Retinal pigment epithelial cell (primary cell): ENCODE measurements around the gene TGM1.

Source experiments
- DNase-seq: peaks from one replicate; pipeline ENCODE4 v3.0.0-alpha.2; 2010; ENCODE audit warnings: low read depth
- H3K4me3 ChIP-seq: 2 replicates; pipeline ENCODE4 v1.5.1; 2011; ENCODE audit warnings: mild to moderate bottlenecking, low read length, control low read depth, moderate library complexity
- CTCF ChIP-seq: conservative IDR thresholded peaks from 2 replicates; pipeline ENCODE4 v1.5.1; 2011; ENCODE audit warnings: low read depth, low read length, control low read depth, inconsistent platforms

The TGM1 gene

GRCh38 chr14:24263848-24264247 lies 871 bp upstream of the TGM1 start:
- DNase-seq, result no peak
- no peak overlapping the region for H3K4me3 ChIP-seq
- no peak for TF ChIP-seq CTCF

- no peak overlapping the region for H3K4me3 ChIP-seq
Measured at GRCh38 chr14:24261969-24262327, 1.0 kb downstream of the TGM1 start.

GRCh38 chr14:24261256-24261968 lies 1.6 kb downstream of the TGM1 start:
- no peak for TF ChIP-seq CTCF
- no peak overlapping the region for H3K4me3 ChIP-seq
- DNase-seq, result no peak

More at GRCh38 chr14:24261969-24262327, 1.0 kb downstream of the TGM1 start:
- no peak for DNase-seq
- no peak for TF ChIP-seq CTCF

- H3K4me3 ChIP-seq, result no peak overlapping the region
- no peak for DNase-seq
- no peak for TF ChIP-seq CTCF
Measured at GRCh38 chr14:24260780-24261157, 2.2 kb downstream of the TGM1 start.

GRCh38 chr14:24260026-24260779 lies 2.8 kb downstream of the TGM1 start:
- TF ChIP-seq CTCF, result no peak
- H3K4me3 ChIP-seq, result no peak overlapping the region
- no peak for DNase-seq

GRCh38 chr14:24259282-24260025 lies 3.5 kb downstream of the TGM1 start:
- TF ChIP-seq CTCF, result no peak
- no peak overlapping the region for H3K4me3 ChIP-seq
- DNase-seq, result no peak
